ENCODE measurements around the gene USP25.

GRCh38 chr21:15826147-15826780 is 96.5 kb downstream of the USP25 start:
- peak; percentile 56 to 71 (median 66) for TF ChIP-seq CTCF (IDR thresholded peaks at IDR 0.05)
- no peak for TF ChIP-seq POLR2A (IDR thresholded peaks at IDR 0.05)
